GM23338 (cell line): ENCODE results near the gene CTNND2. TPM values are rescaled to one million over a fixed set of nuclear protein-coding genes. Genes with fewer than 3 reads are reported as not detected.

Source experiments
- ATAC-seq: fragments of 200-7000 bp; cut with Tn5 transposase; 3 replicates; pipeline ENCODE4 v1.9.1; 2020
- DNase-seq: peaks from one replicate; pipeline ENCODE4 v3.0.0-alpha.2; 2015; ENCODE audit warnings: low spot score
- H2AFZ ChIP-seq: fragments of 200-600 bp; sonication (generic); 2 replicates; pipeline ENCODE4 v1.8.0; 2016; ENCODE audit warnings: antibody characterized with exemption, mild to moderate bottlenecking, moderate library complexity
- H3F3A ChIP-seq: fragments of 200-600 bp; sonication (generic); replicated peaks from 2 replicates; pipeline ENCODE4 v1.8.0; 2017; ENCODE audit warnings: antibody characterized with exemption, mixed run types, low read depth
- H3K27ac ChIP-seq: fragments of 200-600 bp; sonication (generic); 2 replicates; pipeline ENCODE4 v1.6.1; 2016; ENCODE audit warnings: low read depth
- H3K27me3 ChIP-seq: fragments of 200-600 bp; sonication (generic); 2 replicates; pipeline ENCODE4 v1.8.0; 2016; ENCODE audit warnings: mild to moderate bottlenecking, mixed run types, moderate library complexity; ENCODE audit not compliant: insufficient read depth
- H3K36me3 ChIP-seq: fragments of 200-600 bp; sonication (generic); 2 replicates; pipeline ENCODE4 v1.8.0; 2016; ENCODE audit warnings: mild to moderate bottlenecking; ENCODE audit not compliant: insufficient read depth
- H3K4me1 ChIP-seq: fragments of 200-600 bp; sonication (generic); 2 replicates; pipeline ENCODE4 v1.8.0; 2016; ENCODE audit warnings: mild to moderate bottlenecking, moderate library complexity; ENCODE audit not compliant: insufficient read depth
- H3K4me2 ChIP-seq: fragments of 200-600 bp; sonication (generic); 2 replicates; pipeline ENCODE4 v1.7.1; 2017; ENCODE audit warnings: mixed run types
- H3K4me3 ChIP-seq: fragments of 200-600 bp; sonication (generic); 2 replicates; pipeline ENCODE4 v1.6.1; 2016; ENCODE audit warnings: mixed run types
- H3K79me2 ChIP-seq: fragments of 200-600 bp; sonication (generic); replicated peaks from 2 replicates; pipeline ENCODE4 v1.8.0; 2017; ENCODE audit warnings: mild to moderate bottlenecking; ENCODE audit not compliant: insufficient read depth
- H3K9me2 ChIP-seq: fragments of 200-600 bp; sonication (generic); 2 replicates; pipeline ENCODE4 v1.8.0; 2017; ENCODE audit not compliant: insufficient read depth
- H4K20me1 ChIP-seq: fragments of 200-600 bp; sonication (generic); replicated peaks from 2 replicates; pipeline ENCODE4 v1.8.0; 2017; ENCODE audit warnings: mild to moderate bottlenecking; ENCODE audit not compliant: insufficient read depth
- H3K27ac Mint-ChIP-seq: 2 replicates; pipeline ENCODE4 v1.8.0; 2020; ENCODE audit warnings: inconsistent platforms, mild to moderate bottlenecking, moderate library complexity, mixed read lengths
- H3K27me3 Mint-ChIP-seq: 3 replicates; pipeline ENCODE4 v1.8.0; 2022; ENCODE audit warnings: low read depth, mild to moderate bottlenecking, moderate library complexity, mixed read lengths, inconsistent platforms; ENCODE audit not compliant: insufficient read depth, poor library complexity
- H3K36me3 Mint-ChIP-seq: 3 replicates; pipeline ENCODE4 v1.8.0; 2021; ENCODE audit warnings: low read depth, mild to moderate bottlenecking, inconsistent platforms, moderate library complexity, mixed read lengths
- H3K4me1 Mint-ChIP-seq: 3 replicates; pipeline ENCODE4 v1.8.0; 2020; ENCODE audit warnings: mild to moderate bottlenecking, inconsistent platforms, mixed read lengths
- H3K4me3 Mint-ChIP-seq: 3 replicates; pipeline ENCODE4 v1.8.0; 2021; ENCODE audit warnings: moderate library complexity, mild to moderate bottlenecking, inconsistent platforms, mixed read lengths
- H3K9me3 Mint-ChIP-seq: 3 replicates; pipeline ENCODE4 v1.8.0; 2020; ENCODE audit warnings: moderate library complexity, mild to moderate bottlenecking, inconsistent platforms, mixed read lengths
- CREB1 ChIP-seq: fragments of 250-450 bp; sonication (Bioruptor Pico); IDR thresholded peaks from 2 replicates; pipeline ENCODE4 v1.5.0; 2020; ENCODE audit warnings: low read depth, mild to moderate bottlenecking, moderate library complexity
- EZH2 ChIP-seq: fragments of 200-600 bp; sonication (generic); IDR thresholded peaks from one replicate; pipeline ENCODE4 v1.8.0; 2017; ENCODE audit warnings: antibody characterized with exemption, mild to moderate bottlenecking, low read depth; ENCODE audit not compliant: unreplicated experiment
- EZH2phosphoT487 ChIP-seq: fragments of 200-600 bp; sonication (generic); IDR thresholded peaks from one replicate; pipeline ENCODE4 v1.8.1; 2018; ENCODE audit warnings: antibody characterized with exemption; ENCODE audit not compliant: unreplicated experiment
- NANOG ChIP-seq: IDR thresholded peaks from 2 replicates; pipeline ENCODE4 v1.6.1; 2016; ENCODE audit warnings: antibody characterized with exemption, borderline replicate concordance
- POLR2AphosphoS5 ChIP-seq: IDR thresholded peaks from 2 replicates; pipeline ENCODE4 v1.6.1; 2016; ENCODE audit warnings: antibody characterized with exemption, low read depth
- STAT1 ChIP-seq: IDR thresholded peaks from one replicate; pipeline ENCODE4 v1.6.1; 2016; ENCODE audit warnings: antibody characterized with exemption; ENCODE audit not compliant: unreplicated experiment
- ZNF114 ChIP-seq: fragments of 250-450 bp; sonication (Bioruptor Pico); IDR thresholded peaks from 2 replicates; pipeline ENCODE4 v1.5.0; 2020; ENCODE audit warnings: mild to moderate bottlenecking, moderate library complexity
- ZNF331 ChIP-seq: fragments of 250-450 bp; sonication (Bioruptor Pico); IDR thresholded peaks from 2 replicates; pipeline ENCODE4 v1.5.0; 2020; ENCODE audit warnings: low read depth, mild to moderate bottlenecking, moderate library complexity
- ZNF462 ChIP-seq: fragments of 250-450 bp; sonication (Bioruptor Pico); IDR thresholded peaks from 2 replicates; pipeline ENCODE4 v1.5.0; 2020; ENCODE audit warnings: mild to moderate bottlenecking, moderate library complexity
- polyA plus RNA-seq: library from polyadenylated mRNA; unstranded; fragments of >200 nt; fragmentation: Nextera tagmentation; extraction: Ambion mirVana; gene quantifications from 2 replicates; pipeline ENCODE4 v1.2.1, GENCODE V29; 2016
- total RNA-seq: library from RNA; depleted of rRNA; stranded (reverse); fragments of >200 nt; shearing (Covaris generic); gene quantifications from 2 replicates; pipeline ENCODE4 v1.2.3, GENCODE V29; 2014
- TF ChIP-seq, protein P1 (sequence below): IDR thresholded peaks from one replicate; pipeline ENCODE4 v1.6.1; 2018; ENCODE audit warnings: antibody characterized with exemption; ENCODE audit not compliant: unreplicated experiment
- TF ChIP-seq, protein P2 (sequence below): IDR thresholded peaks from 2 replicates; pipeline ENCODE4 v1.6.1; 2016; ENCODE audit warnings: antibody characterized with exemption

The CTNND2 gene
- total and polyA plus RNA-seq, 2 experiments from 2014 or later, result 5.1 to 7.0 TPM

GRCh38 chr5:11322133-11322532 is 582.1 kb downstream of the CTNND2 start:
- Histone ChIP-seq H3K9me2 (no peaks in the 10 kb centered on the region; the same call in 1 of the 2 replicates), H3K4me3 (no peak overlapping the region), H3K79me2 (no peaks in the 10 kb centered on the region), H3K4me1 (no peaks in the 10 kb centered on the region), H4K20me1 (no peaks in the 10 kb centered on the region), H3F3A (no peaks in the 10 kb centered on the region), H3K36me3 (no peaks in the 10 kb centered on the region), H3K4me2 (no peak overlapping the region), H3K27ac (no peak overlapping the region), H2AFZ (no peak overlapping the region), H3K27me3 (no peaks in the 10 kb centered on the region)
- DNase-seq, result no peak
- Mint-ChIP-seq H3K36me3 (no peaks in the 10 kb centered on the region), H3K4me1 (peaks cover 4% of the 10 kb centered on the region; the same call in 2 of the 3 replicates), H3K9me3 (no peaks in the 10 kb centered on the region), H3K27ac (no peak overlapping the region), H3K4me3 (no peak overlapping the region), H3K27me3 (peaks cover 3% of the 10 kb centered on the region)
- TF ChIP-seq ZNF114 (CRISPR knock-in tag), result no peak
- ATAC-seq, result no peak

DNA sequence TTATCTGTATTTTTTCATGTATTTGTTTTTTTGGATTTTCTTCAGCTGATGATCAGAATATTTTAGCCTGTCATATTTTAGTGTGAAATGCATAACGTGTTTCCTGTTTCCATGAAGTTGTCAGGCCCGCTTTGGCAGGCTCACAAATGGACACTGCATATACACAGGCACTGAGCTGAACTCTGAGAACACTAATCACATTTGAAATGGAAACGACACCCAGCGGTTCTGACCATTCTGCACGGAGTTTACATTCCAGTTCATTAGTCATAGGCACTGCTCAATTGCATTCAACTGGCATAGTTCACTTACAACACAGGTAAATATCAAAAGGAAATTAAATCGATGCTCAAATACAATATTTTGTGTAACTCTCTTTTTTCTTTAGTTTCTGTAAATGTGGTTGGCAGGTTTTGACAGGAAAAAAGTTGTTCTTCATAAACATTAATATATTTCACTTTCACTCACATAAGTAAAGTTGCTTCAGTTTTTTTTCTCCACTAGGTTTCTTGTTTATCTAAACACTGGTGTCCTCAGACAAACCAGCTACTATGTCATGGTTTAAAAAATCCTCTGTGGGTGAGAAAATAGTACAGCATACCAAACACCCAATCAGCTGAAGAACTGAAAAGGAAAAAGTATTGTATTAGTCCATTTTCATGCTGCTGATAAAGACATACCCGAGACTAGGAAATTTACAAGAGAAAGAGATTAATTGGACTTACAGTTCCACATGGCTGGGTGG is 584.2 kb downstream of the CTNND2 start:
- no peaks in the 10 kb centered on the region for H3K4me1 Mint-ChIP-seq
- TF ChIP-seq ZNF462 (CRISPR knock-in tag), result no peak
- no peak for TF ChIP-seq EZH2phosphoT487
- TF ChIP-seq EZH2, result no peak
- no peak for TF ChIP-seq ZNF331 (CRISPR knock-in tag)
- no peak for TF ChIP-seq STAT1
- TF ChIP-seq POLR2AphosphoS5, result no peak
- TF ChIP-seq, protein P1, sequence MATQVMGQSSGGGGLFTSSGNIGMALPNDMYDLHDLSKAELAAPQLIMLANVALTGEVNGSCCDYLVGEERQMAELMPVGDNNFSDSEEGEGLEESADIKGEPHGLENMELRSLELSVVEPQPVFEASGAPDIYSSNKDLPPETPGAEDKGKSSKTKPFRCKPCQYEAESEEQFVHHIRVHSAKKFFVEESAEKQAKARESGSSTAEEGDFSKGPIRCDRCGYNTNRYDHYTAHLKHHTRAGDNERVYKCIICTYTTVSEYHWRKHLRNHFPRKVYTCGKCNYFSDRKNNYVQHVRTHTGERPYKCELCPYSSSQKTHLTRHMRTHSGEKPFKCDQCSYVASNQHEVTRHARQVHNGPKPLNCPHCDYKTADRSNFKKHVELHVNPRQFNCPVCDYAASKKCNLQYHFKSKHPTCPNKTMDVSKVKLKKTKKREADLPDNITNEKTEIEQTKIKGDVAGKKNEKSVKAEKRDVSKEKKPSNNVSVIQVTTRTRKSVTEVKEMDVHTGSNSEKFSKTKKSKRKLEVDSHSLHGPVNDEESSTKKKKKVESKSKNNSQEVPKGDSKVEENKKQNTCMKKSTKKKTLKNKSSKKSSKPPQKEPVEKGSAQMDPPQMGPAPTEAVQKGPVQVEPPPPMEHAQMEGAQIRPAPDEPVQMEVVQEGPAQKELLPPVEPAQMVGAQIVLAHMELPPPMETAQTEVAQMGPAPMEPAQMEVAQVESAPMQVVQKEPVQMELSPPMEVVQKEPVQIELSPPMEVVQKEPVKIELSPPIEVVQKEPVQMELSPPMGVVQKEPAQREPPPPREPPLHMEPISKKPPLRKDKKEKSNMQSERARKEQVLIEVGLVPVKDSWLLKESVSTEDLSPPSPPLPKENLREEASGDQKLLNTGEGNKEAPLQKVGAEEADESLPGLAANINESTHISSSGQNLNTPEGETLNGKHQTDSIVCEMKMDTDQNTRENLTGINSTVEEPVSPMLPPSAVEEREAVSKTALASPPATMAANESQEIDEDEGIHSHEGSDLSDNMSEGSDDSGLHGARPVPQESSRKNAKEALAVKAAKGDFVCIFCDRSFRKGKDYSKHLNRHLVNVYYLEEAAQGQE, result no peak
- TF ChIP-seq, protein P2, sequence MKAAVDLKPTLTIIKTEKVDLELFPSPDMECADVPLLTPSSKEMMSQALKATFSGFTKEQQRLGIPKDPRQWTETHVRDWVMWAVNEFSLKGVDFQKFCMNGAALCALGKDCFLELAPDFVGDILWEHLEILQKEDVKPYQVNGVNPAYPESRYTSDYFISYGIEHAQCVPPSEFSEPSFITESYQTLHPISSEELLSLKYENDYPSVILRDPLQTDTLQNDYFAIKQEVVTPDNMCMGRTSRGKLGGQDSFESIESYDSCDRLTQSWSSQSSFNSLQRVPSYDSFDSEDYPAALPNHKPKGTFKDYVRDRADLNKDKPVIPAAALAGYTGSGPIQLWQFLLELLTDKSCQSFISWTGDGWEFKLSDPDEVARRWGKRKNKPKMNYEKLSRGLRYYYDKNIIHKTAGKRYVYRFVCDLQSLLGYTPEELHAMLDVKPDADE, result no peak
- TF ChIP-seq CREB1 (CRISPR knock-in tag), result no peak
- no peak for TF ChIP-seq NANOG

More for the DNA sequence above, 584.2 kb downstream of the CTNND2 start:
- no peaks in the 10 kb centered on the region for H3K36me3 ChIP-seq
- no peaks in the 10 kb centered on the region for H4K20me1 ChIP-seq
- H3K4me1 ChIP-seq, result no peaks in the 10 kb centered on the region
- H3K27ac ChIP-seq, result no peak overlapping the region
- ATAC-seq, result no peak
- H3K4me2 ChIP-seq, result no peak overlapping the region
- H3K9me2 ChIP-seq, result no peaks in the 10 kb centered on the region; the same call in 1 of the 2 replicates
- H2AFZ ChIP-seq, result no peak overlapping the region
- H3K27ac Mint-ChIP-seq, result no peak overlapping the region
- no peaks in the 10 kb centered on the region for H3K36me3 Mint-ChIP-seq
- no peaks in the 10 kb centered on the region for H3K27me3 Mint-ChIP-seq
- no peaks in the 10 kb centered on the region for H3F3A ChIP-seq
- DNase-seq, result no peak
- H3K4me3 Mint-ChIP-seq, result no peak overlapping the region
- no peaks in the 10 kb centered on the region for H3K79me2 ChIP-seq
- H3K4me3 ChIP-seq, result no peak overlapping the region
- H3K9me3 Mint-ChIP-seq, result no peaks in the 10 kb centered on the region
- no peaks in the 10 kb centered on the region for H3K27me3 ChIP-seq
